NCI-H2171 (cell line): ENCODE data around the gene WHRN.

Experiments used
- DNase-seq: peaks from one replicate; lab custom pipeline; 2025; lab: John Stamatoyannopoulos, UW

The WHRN gene

DNA sequence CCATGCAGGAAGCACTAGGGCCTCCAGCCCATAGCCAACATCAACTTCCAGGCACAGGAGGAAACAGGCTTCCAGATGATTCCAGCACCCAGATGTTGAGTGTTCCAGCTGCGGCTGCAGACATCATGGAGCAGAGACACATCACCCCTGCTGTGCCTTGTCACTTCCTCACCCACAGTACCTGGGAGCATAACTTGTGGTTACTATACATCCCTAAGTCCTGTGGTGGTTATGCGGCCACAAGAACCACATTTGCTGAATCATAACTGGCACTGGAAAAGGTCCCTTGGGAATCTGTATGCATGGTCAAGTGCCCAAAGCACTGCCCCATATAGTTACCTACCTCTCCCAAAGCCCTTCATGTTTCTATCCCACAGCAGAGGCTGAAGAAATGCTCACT, 56.6 kb downstream of the WHRN start:
- no peak for DNase-seq

DNA sequence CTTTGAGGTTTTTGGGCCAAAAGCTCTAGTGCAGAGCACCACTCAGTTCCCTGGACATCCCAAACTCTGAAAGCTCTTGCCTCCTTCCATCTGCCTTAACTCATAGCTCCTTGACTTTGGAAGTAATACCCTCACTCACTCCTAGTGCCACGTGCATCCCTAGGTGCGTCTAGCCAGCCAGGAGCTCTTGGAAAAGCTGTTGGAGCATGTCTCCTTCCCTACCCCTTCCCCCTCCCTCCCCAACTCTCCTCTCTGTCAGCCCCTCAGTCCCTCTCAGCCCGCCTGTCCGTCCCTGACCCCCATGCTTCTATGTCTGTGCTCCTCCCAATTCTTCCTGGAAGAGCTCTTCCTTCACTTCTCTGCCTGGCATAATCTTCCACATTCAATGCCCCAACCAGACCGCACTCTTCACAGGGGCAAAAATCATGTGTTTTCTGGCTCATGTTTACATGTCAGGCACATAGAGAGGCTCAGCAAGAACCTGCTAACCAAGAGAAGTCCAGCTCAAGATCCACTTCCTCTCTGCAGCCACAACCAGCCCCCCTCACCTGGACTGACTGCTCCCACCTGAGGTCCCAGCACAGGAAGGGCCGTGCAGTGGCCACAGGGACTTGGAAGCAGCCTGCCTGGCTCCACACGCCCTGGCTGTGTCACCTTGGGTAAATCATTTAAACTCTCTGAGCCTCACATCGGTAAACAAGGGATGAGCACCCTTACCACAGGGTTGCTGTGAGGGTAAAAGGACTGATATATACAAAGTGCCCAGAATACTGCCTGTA, 58.4 kb downstream of the WHRN start:
- DNase-seq = no peak

GRCh38 chr9:114446036-114446435, 59.2 kb downstream of the WHRN start:
- no peak for DNase-seq

DNA sequence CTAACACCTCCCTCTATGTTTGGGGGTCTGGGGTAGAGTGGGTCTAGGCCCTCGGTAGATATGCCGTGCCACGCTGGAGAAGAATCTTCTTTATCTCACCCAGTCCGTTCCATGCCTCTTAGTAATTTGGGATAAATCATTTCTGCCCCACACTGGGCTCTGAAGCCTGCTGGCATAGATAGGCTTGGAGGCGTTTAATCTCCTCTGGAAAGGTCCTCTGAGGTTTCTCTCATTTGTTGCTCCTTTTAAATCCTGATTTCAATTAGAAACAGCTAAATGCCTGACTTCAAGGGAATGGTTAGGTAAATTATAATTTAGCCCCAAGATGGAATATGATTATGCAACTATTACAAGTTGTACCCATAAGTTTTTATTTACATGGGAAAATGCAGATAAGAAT, 59.7 kb downstream of the WHRN start:
- no peak for DNase-seq

GRCh38 chr9:114442022-114442421, 63.3 kb downstream of the WHRN start:
- no peak for DNase-seq

GRCh38 chr9:114437401-114437893, 67.8 kb downstream of the WHRN start:
- DNase-seq = no peak

DNA sequence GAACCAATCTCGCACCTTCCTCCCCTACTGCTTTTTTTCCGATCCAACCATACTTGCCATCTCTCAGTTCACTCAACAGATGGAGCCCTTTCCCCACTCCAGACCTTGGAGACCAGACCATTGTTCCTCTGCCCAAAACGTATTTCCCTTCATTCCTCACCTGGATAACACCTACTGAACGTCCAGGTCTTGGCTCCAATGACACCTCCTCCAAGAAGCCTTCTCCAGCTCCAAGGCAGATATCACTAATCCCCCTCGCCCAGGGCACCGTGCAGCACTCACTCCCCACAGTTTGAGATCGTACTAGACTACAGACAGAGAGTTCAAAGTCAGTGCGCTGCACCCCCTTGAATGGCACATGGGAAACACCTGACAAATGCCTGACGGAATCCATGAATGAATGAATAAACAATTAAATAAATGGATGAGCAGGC, 70.4 kb downstream of the WHRN start:
- peak; percentile 69 for DNase-seq

DNA sequence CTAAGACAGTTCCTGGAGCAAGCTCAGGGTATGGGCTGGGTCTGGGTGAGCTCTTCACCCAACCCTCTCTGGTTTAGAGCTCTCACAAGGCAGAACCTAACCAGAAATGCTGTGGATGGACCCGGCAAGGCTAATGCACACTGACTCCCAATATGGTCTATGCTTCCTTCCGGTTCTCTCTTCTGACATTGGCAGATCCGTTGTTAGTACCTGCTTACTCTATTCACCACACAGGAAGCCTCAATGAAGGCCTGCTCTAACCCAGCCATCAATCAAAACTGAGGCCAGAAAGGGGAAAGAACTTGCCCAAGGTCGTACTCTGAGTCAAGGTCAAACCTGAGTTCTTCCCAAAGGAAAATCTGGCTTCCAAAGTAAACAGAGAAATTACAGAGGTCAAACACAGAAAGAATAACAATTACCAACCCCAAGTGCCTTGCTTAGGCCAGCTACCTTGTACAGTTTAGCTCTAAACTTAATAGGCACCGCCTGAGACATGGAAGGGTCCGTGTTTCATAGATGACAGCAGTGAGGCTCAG, 71.5 kb downstream of the WHRN start:
- no peak for DNase-seq

- DNase-seq = no peak
Measured at GRCh38 chr9:114433086-114433485, 72.2 kb downstream of the WHRN start.

- DNase-seq = no peak
Measured at GRCh38 chr9:114432323-114433067, 72.8 kb downstream of the WHRN start.

GRCh38 chr9:114431770-114432169, 73.5 kb downstream of the WHRN start:
- DNase-seq = no peak

GRCh38 chr9:114431003-114431402, 74.3 kb downstream of the WHRN start:
- no peak for DNase-seq

DNA sequence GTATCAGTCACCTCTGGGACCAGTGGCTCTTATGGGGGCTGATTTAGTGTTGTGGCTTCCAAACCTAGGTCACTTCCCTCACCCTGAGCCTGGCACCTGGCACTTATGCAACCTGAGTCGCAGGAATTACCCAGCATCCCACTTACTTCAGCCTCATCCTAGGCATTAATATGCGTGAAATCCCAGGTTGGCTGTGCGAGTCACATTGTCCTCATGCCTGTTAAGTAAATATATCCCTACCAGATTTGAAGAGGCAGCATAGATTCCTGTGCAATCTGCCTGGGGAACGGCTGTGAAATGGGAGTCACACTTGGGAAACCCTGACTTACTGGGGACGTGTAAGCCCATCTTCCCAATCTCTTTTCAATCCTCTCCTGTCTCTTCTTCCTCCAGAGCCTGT, 74.8 kb downstream of the WHRN start:
- peak; percentile 35 for DNase-seq

DNA sequence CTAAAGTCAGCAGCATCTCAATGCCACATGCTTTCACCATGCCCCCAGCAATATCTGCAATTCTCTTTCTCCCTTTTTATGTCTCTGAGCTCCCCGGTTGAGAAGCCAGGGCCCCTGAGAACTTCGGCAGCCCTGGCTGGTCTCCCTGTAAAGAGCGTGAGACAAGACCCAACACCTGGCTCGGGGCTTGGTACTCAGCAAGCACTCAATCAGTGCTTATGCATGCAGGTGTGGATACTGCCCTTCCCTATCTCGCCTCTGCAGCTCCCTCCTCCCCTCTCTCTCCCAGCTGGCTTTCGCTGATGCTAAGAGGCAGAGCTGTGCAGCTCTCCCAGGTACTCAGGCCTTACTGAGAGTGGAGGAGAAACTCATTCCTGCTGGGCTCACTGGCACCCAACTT, 75.8 kb downstream of the WHRN start:
- no peak for DNase-seq

- no peak for DNase-seq
Measured at GRCh38 chr9:114428466-114428865, 76.8 kb downstream of the WHRN start.

- no peak for DNase-seq
Measured at GRCh38 chr9:114427644-114428043, 77.6 kb downstream of the WHRN start.

DNA sequence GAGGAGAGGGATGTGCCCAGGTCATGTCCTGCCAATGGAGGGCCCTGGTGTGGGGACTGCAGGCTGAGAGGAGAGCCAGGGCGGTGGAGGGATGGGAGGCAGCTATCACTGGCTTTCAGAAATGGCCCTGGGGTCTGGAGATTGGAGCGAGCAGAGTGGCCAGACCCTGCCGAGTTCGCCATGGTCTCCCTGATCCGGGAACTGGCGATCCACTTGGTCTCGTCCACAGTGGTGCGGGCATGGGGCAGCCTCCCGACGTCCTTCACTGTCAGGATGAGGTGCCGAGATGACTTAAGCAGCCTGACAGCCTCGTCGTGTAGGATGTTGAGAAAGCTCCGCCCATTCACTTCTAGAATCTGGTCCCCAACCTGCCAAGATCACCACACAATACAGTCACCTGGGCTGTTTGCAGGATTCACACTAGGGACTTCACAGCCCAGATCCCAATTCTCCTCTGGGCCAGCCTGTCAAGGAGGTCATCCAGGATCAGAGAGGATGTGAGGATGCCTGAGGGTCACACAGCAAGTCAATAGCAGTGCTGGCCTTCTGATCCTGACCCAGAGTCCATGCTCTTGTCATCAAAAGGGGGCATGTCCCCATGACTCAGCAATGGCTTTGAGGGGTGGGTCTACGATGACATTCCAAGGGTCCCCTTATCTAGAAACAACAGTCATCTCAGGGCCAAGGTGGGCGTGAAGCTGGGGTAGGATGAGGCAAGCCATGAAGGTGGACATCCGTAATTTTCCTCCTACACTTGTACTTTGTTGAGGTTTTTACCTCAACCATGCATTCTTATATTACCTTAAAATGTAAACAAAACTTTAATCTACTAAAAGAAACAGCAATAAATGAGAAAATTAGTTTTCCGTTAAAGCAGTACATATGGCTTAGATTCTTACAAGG, 79.0 kb downstream of the WHRN start:
- DNase-seq = no peak

DNA sequence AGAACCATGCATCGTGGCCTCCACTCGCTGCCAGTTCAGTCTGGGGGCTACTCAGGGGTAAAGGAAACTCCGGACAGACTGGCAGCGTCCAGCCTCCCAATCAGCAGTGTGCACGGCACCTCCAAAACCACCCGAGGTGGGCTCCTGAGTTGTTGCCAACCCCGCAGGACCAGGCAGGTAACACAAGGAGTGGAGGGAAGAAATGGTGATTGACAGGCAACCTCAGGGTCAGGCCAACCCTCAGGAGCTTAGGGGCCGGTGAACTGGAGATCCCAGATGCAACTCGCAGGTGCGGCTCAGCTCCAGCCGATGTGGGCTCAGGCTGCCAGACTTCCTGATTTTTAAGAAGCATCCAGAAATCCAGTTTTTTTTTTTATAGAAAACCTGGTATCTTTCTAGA, 80.1 kb downstream of the WHRN start:
- DNase-seq = no peak

DNA sequence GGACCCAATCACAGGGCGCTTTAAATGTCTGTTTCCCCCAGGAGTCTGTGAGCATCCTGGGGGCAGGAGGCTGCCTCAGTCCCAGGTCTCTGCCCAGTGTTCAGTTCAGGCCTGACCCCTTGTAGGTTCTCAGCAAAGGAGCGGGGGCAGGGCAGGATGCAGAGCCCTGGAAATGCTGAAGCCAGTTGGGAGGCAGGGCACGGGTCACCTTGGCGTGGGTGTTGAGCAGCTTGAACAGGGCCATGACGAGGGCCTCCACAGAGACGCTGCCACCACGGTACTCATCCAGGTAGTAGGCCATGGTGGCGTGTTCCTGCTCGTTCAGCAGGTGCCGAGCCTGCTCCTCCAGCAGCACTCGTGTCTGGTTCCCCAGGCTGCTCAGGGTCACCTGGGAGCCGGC, 81.1 kb downstream of the WHRN start:
- DNase-seq = no peak

DNA sequence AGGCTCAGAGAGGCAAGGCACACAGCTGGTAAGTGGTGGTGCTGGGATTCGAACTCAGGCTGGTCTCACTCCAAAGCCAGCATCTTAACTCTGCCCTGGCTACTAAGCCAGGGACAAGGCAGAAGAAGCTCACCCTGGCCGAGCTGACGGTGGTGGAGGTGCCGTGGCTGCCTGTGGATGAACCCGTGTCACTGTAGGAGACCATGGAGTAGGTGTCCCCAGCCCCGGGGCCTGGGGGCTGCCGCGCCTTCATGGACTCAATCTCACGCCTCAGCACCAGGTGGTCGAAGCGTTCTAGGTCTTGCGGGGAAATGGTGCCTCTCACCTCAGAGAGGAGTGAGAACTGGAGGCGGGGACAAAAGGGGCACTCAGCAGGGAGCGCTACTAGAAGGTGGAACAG, 82.1 kb downstream of the WHRN start:
- DNase-seq = no peak

- no peak for DNase-seq
Measured at GRCh38 chr9:114421147-114421546, 84.1 kb downstream of the WHRN start.

GRCh38 chr9:114419796-114420195, 85.5 kb downstream of the WHRN start:
- DNase-seq = no peak
